HG02798 (cell line): ENCODE results near the gene PLXNA1.
A peak's percentile ranks its signal among the peaks of the same experiment; 100 is the strongest.

Experiments used
- ATAC-seq: cut with Tn5 transposase; IDR thresholded peaks from one replicate; pipeline ENCODE4 v1.9.1; 2021; ENCODE audit warnings: mild to moderate bottlenecking; ENCODE audit not compliant: unreplicated experiment, poor library complexity

Gene PLXNA1

GRCh38 chr3:126964950-126965349 lies 18.0 kb upstream of the PLXNA1 start:
- ATAC-seq = no peak

GRCh38 chr3:126965526-126966080 lies 17.3 kb upstream of the PLXNA1 start:
- no peak for ATAC-seq

DNA sequence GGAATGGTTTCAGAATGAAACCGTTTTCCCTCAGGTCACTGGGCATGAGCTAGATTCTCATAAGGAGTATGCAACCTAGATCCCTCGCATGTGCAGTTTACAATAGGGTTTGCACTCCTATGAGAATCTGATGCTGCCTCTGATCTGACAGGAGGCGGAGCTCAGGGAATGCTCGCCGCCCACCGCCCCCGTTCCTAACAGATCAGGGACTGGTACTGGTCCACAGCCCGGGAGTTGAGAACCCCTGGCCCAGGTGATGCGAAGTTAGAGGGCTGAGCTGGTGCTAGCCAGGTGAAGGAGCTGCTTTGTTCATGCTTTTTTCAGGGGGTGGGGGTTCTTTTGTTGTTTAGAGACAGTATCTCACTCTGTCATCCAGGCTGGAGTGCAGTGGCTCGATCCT lies 15.5 kb upstream of the PLXNA1 start:
- ATAC-seq = no peak

DNA sequence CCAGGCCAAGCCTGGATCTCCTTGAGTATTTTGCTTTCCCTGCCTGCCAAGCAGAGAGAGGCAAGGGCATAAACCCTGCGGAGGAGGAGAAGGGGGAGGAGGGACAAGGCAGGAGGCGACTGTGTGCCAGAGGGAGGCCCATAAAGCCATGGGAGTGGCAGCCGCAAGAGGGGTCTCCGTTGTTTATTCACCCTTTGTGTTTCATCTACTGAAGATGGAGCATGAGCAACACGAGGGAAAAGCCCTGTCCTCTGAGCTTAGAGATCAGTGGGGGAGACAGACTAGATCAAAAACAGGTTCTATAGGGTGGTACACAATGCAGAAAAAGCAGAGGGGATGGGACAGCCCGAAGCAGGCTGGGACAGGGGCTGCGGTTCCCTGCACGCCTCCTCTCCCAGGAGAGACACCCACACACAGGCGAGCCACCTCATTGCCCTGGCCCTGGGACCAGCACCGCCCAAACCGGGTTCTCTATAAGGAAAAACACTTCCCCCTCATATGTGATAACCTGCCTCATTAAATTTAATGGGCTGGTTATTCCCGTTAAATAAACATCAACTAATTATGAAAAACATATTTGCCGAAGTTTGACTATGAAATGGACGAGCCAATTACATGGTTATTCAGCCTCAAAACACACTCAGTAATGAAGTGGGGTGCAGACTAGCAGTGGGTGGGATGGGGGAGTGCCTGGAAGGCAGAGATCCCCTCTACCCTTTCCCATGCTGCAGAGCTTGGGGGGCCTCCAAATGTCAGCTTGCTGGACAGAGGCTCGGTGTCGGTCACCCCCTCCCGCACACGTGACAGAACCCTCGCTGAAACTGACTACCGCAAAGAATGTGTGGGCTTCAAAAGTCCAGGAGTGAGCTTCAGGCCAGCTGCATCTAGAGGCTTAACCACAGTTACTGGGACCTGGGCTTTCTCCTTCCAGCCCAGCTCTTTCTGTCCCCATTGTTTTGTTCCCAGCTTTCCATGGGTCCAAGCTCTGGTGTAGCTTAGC lies 14.2 kb upstream of the PLXNA1 start:
- no peak for ATAC-seq

DNA sequence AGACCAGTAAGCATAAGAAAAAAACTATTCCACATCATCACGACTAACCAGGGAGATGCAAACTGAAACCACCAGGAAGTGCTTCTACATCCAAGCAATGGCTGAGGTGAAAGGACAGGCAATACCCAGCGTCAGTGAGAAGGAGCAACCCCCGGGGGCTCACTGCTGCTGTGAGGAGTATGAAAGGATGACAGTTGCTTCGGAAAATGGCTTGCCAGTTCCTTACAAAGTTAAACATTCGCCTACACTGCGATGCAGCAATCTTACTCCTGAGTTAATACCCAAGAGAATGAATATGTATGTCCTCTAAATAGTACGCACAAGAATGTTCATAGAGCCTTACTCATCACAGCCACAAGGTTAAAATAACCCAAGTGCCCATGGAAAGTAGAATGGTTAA lies 13.3 kb upstream of the PLXNA1 start:
- ATAC-seq = no peak

- no peak for ATAC-seq
Observed at GRCh38 chr3:126970101-126970500, 12.8 kb upstream of the PLXNA1 start.

- ATAC-seq = no peak
Observed at GRCh38 chr3:126970921-126971320, 12.0 kb upstream of the PLXNA1 start.

DNA sequence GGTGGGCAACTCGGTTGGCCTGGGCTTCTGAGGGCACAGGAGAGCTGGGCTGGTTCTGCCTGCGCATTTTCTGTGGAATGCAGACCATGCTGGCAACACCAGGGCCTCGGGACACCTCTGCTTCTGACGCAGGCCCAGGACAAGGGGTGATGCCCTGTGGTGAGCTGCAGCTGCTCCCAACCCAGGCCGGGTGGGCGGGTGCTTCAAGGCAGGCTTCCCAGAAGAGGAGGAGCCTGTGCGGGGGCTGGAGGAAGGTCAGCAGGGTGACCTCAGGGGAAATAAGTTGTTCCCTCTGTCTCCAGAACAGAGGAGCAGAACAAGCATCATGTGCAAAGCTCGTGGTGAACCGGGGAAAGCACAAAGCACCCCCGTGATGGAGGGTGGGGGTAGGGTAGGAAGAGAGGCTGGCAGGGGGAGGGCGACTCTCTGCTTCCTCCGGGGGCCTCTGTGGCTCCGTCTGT lies 11.0 kb upstream of the PLXNA1 start:
- ATAC-seq = no peak

DNA sequence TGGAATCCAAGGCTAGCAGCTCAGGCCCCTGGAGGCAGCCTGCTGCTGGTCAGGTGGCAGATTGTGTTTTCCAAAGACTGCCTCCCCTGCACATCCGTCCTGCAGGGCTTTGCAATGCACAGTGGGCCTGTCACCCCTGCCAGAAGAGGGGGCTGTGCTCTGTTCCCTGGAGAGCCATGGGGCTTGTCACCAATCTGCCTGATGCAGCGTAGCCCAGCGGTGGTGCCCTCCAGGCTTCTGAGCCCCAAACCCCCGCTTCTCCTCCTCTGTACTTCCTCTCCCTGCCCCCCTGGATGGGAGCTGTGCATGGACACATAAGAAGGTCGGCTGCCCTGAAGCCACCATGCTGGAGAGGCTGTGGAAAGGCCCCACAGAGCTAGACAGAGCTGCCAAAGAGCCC lies 10.0 kb upstream of the PLXNA1 start:
- no peak for ATAC-seq

DNA sequence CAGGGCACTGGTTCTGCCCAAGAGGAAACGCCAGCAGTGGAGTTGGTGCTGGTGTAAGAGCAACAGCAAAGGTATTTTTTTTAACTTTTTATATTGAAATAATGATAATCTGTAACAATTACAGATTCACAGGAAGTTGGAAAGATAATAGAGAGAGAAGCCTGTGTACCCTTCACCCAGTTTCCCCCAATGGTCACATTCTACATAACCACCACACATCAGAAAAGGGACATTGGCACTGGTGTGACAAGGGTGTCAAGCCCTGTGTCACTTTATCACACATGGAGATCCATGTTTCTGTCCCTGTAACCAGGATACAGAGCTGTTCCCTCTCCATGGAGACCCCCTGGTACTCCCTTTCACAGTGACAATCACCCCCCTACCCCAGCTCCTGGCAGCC lies 9.1 kb upstream of the PLXNA1 start:
- no peak for ATAC-seq

GRCh38 chr3:126974756-126975155 lies 8.2 kb upstream of the PLXNA1 start:
- ATAC-seq = no peak

- ATAC-seq = no peak
Observed at GRCh38 chr3:126976906-126977305, 6.0 kb upstream of the PLXNA1 start.

DNA sequence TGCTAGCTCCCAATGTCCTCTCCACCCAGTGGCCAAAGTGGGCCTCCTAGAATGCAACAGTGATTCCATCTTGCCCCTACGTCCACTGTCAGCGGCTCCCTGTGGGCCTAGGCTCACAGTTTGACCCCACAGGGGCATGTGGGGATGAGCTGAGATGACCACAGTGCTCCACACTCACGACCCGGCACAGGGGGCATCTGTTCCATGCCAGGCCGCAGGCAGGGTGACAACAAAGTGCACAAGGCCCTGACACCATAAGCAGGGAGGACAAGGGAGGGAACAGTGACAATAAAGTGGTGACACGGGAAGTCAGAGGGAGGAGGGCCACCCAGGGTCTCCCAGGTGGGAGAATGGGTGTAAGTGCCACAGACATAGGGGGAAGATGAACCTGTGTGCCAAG lies 5.1 kb upstream of the PLXNA1 start:
- no peak for ATAC-seq

GRCh38 chr3:126978291-126978690 lies 4.6 kb upstream of the PLXNA1 start:
- no peak for ATAC-seq

- ATAC-seq = no peak
Observed at GRCh38 chr3:126979046-126979628, 3.8 kb upstream of the PLXNA1 start.

DNA sequence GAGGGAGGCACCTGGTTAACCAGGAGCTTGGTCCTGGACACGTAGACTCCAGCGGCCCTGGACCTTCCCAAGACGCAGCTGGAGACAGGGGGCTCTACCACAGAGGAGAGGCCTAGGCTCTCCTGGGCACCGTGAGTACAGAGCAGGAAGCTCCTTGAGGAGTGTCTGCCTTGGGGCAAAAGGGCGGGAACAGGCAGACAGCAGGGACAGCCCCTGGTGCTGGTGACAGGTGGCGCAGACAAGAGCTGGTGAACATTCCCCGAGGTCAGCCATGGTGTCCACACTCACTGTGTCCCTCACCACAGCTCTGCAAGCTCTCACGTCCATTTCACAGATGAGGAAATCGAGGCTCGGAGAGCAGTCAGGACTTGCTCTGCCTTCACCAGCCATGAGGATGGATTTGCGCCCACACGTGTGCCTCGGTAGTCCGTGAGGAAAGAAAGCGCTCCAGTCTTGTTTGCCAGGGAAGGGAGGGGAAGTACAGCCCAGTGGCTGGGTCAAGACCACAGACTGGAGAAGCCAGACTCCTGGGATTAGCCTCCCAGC lies 2.6 kb upstream of the PLXNA1 start:
- no peak for ATAC-seq

DNA sequence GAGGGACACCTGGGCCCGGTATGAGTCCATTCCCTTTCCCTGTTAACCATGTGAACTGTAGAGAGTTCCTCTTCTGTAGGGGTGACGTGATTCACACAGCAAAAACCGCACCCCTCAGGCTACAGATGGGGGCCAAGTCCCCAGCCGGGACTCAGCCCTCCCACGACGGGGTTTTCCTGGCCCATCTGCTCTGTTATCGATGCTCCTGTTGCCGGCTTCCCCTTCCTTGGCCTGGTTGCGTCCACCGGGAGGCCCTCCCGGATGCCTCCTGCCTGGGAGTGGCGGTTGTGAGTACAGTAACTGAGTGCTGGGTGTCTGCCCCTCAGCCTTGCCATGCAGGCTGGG lies 817 bp upstream of the PLXNA1 start:
- ATAC-seq = peak; percentile 30

GRCh38 chr3:126983276-126983652 lies 349 bp downstream of the PLXNA1 start:
- ATAC-seq = peak; percentile 4

DNA sequence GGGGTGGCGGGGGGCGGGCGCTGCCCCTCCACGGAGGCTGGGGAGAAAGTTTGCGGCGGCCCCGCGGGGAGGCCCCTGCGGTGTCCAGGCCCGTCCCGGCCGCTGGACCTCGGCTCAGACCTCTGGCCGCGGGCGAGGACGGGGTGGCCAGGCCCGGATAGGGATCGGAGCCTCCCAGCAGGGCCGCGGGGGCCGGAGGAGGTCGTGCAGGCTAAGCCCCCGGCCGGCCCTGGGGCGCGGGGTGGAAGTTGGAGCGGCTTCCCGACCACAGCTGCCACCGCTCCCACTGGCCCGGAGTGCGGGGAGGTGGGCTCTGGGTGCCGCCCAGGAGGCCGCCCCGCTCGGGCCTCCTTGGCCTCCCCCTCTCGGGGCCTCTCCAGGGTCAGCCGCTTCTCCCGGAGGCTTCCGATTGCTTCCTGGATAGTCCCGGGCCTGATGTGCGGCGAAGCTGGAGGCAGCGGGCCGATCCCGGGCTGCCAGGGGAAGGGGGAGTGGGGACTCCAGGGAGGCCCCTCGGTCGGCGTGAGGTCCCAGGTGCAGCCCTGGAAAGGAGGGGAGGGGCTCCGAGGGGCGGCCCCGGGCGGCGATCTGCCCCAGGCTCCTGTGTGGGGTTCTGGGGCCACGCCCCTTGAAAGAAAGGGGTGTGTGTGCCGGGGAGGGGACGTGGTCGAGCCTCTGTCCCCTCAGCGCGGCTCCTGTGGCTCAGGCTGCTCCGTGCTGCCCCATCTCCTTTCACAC lies 907 bp downstream of the PLXNA1 start:
- ATAC-seq = no peak

GRCh38 chr3:126984391-126985131 lies 1.6 kb downstream of the PLXNA1 start:
- ATAC-seq = no peak
